Measurements from ENCODE around the gene LARGE1. TPM values are rescaled to one million over a fixed set of nuclear protein-coding genes. Genes with fewer than 3 reads are reported as not detected.
A peak's percentile ranks its signal among the peaks of the same experiment; 100 is the strongest.
"Not testable (repeated sequence)": the region's sequence is repeated elsewhere in the genome, so short reads cannot be mapped to it uniquely, and the experiment has no call there.

The LARGE1 gene
- total RNA-seq, 1 experiment from 2014 or later: 13.1 TPM

- peak; percentile 7 for DNase-seq (ENCODE audit: low spot score)
These were observed 35.4 kb downstream of the LARGE1 start for GRCh38 chr22:33884829-33885228.

- no peak for DNase-seq (ENCODE audit: low spot score)
These were observed 36.1 kb downstream of the LARGE1 start for GRCh38 chr22:33883961-33884808.

GRCh38 chr22:33883561-33883960 lies 36.7 kb downstream of the LARGE1 start:
- DNase-seq (ENCODE audit: low spot score): peak; percentile 51

GRCh38 chr22:33882991-33883390 lies 37.3 kb downstream of the LARGE1 start:
- DNase-seq (ENCODE audit: low spot score): no peak

GRCh38 chr22:33880986-33881385 lies 39.3 kb downstream of the LARGE1 start:
- DNase-seq (ENCODE audit: low spot score): no peak

GRCh38 chr22:33879796-33880195 lies 40.5 kb downstream of the LARGE1 start:
- DNase-seq (ENCODE audit: low spot score): no peak

GRCh38 chr22:33875316-33875715 lies 45.0 kb downstream of the LARGE1 start:
- DNase-seq (ENCODE audit: low spot score): no peak

- DNase-seq (ENCODE audit: low spot score): no peak
These were observed 46.1 kb downstream of the LARGE1 start for GRCh38 chr22:33874206-33874605.

- no peak for DNase-seq (ENCODE audit: low spot score)
These were observed 46.6 kb downstream of the LARGE1 start for GRCh38 chr22:33873666-33874065.

- DNase-seq (ENCODE audit: low spot score): no peak
These were observed 47.1 kb downstream of the LARGE1 start for GRCh38 chr22:33873186-33873585.

GRCh38 chr22:33871935-33872334 lies 48.3 kb downstream of the LARGE1 start:
- DNase-seq (ENCODE audit: low spot score): no peak

- no peak for DNase-seq (ENCODE audit: low spot score)
These were observed 50.3 kb downstream of the LARGE1 start for GRCh38 chr22:33869946-33870345.

GRCh38 chr22:33867971-33868370 lies 52.3 kb downstream of the LARGE1 start:
- no peak for DNase-seq (ENCODE audit: low spot score)

- DNase-seq (ENCODE audit: low spot score): peak; percentile 64
These were observed 53.0 kb downstream of the LARGE1 start for GRCh38 chr22:33867118-33867866.

GRCh38 chr22:33866511-33866910 lies 53.8 kb downstream of the LARGE1 start:
- DNase-seq (ENCODE audit: low spot score): no peak

- DNase-seq (ENCODE audit: low spot score): no peak
These were observed 54.3 kb downstream of the LARGE1 start for GRCh38 chr22:33865996-33866395.

GRCh38 chr22:33865248-33865647 lies 55.0 kb downstream of the LARGE1 start:
- no peak for DNase-seq (ENCODE audit: low spot score)

GRCh38 chr22:33864723-33865130 lies 55.5 kb downstream of the LARGE1 start:
- DNase-seq (ENCODE audit: low spot score): no peak

GRCh38 chr22:33861216-33861875 lies 58.9 kb downstream of the LARGE1 start:
- no peak for DNase-seq (ENCODE audit: low spot score)

GRCh38 chr22:33860386-33860785 lies 59.9 kb downstream of the LARGE1 start:
- no peak for DNase-seq (ENCODE audit: low spot score)

GRCh38 chr22:33859311-33859710 lies 61.0 kb downstream of the LARGE1 start:
- no peak for DNase-seq (ENCODE audit: low spot score)

- DNase-seq (ENCODE audit: low spot score): not testable (repeated sequence)
These were observed 61.6 kb downstream of the LARGE1 start for GRCh38 chr22:33858653-33859052.

Measured in HT-29 (cell line).